Large intestine (tissue), 3 donors: ENCODE data around the gene CAMKK1. TPM values are rescaled to one million over a fixed set of nuclear protein-coding genes. Genes with fewer than 3 reads are reported as not detected.

Experiments used
- DNase-seq, 2 donors: peaks; one replicate each; pipeline versions ENCODE4 v3.0.0 to v3.0.0-alpha.2; 2013
- H3K27ac ChIP-seq: one replicate; pipeline ENCODE4 v1.5.1; 2013; ENCODE audit warnings: low read length
- H3K27me3 ChIP-seq: 2 replicates; pipeline ENCODE4 v1.6.1; 2013; ENCODE audit warnings: low read length; ENCODE audit not compliant: control insufficient read depth, insufficient read depth
- H3K36me3 ChIP-seq: 2 replicates; pipeline ENCODE4 v1.6.1; 2013; ENCODE audit warnings: low read length; ENCODE audit not compliant: control insufficient read depth, insufficient read depth
- H3K4me1 ChIP-seq: one replicate; pipeline ENCODE4 v1.6.1; 2013; ENCODE audit warnings: low read length; ENCODE audit not compliant: control insufficient read depth, insufficient read depth
- H3K4me3 ChIP-seq: one replicate; pipeline ENCODE4 v1.5.1; 2013; ENCODE audit warnings: low read length
- H3K9me3 ChIP-seq: one replicate; pipeline ENCODE4 v1.6.1; 2013; ENCODE audit warnings: mild to moderate bottlenecking, low read depth, low read length, moderate library complexity; ENCODE audit not compliant: control insufficient read depth
- WGBS: methylation state at CpG from one replicate; pipeline ENCODE4 v1.1.5; 2013; ENCODE audit warnings: low lambda C conversion rate; ENCODE audit not compliant: insufficient coverage; 5-methylcytosine and 5-hydroxymethylcytosine counted together
- polyA plus RNA-seq: library from polyadenylated mRNA; unstranded; fragments of 120-200 nt; gene quantifications from one replicate; pipeline ENCODE4 v1.2.1, GENCODE V29; 2013

The CAMKK1 gene
- polyA plus RNA-seq, 1 donor, result 15.4 TPM

DNA sequence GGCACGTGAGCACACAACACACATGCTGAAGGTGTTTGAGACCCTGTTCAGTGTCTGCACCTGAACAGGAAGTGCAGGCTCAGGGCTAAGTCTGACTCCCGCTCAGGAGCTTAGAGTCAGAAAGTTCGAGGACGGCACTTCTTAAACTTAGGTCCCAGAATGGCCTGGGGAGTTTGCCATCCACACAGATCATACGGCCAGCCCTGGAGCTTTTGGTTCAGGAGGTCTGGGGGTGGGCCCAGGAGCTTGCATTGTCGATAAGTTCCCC lies 4.0 kb upstream of the CAMKK1 start:
- DNase-seq, result no peak
- no CpG with 5 or more reads among the region's 6 CpGs for WGBS
- no peaks in the 10 kb centered on the region for H3K27me3 ChIP-seq
- peaks cover 12% of the 10 kb centered on the region for H3K36me3 ChIP-seq
- H3K27ac ChIP-seq, result no peak overlapping the region
- H3K9me3 ChIP-seq, result no peaks in the 10 kb centered on the region
- H3K4me1 ChIP-seq, result peaks cover 22% of the 10 kb centered on the region
- no peak overlapping the region for H3K4me3 ChIP-seq

DNA sequence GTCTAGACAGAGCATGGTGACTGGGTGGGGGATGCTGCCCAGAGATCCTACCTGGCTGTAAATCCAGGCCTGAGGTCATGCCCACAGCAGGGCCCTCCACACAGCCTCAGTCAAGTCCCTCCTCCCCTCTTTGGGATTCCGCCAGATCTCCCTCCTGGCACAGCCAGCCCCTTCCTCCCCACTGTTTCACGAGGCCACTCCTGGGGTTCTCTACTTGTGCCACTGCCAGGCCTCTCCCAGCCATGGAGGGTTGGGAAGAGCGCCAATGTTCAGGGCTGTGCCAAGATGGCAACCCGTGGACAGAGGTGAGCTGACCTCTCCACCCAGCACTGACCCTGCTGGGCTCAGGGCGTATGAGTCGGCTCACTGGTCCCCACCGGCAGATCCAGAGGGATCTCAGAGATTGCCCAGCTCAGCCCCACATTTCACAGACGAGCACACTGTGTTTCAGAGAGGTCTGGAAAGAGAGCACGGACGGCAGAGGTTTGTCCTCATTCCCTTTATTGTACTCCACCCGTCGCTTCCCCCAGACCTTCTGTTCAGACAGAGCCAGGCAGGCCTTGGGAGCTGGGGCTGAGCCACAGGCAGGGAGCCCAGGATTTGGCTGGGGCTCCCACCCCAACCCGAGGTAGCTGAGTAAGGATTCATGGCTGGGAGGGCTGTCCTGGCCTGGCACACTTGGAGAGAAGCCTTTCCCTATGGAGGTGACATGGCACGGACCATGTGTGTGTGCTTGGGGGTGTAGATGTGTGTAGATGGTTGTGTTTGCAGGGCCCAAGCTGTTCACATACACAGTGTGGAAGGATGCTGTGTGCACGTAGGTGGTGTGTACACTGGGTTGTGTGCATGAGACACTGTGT lies 3.5 kb upstream of the CAMKK1 start:
- DNase-seq, result no peak
- H3K9me3 ChIP-seq, result no peaks in the 10 kb centered on the region
- no peak overlapping the region for H3K4me3 ChIP-seq
- no peaks in the 10 kb centered on the region for H3K27me3 ChIP-seq
- peaks cover 26% of the 10 kb centered on the region for H3K4me1 ChIP-seq
- H3K36me3 ChIP-seq, result peaks cover 12% of the 10 kb centered on the region
- WGBS, result no CpG with 5 or more reads among the region's 15 CpGs
- H3K27ac ChIP-seq, result no peak overlapping the region

DNA sequence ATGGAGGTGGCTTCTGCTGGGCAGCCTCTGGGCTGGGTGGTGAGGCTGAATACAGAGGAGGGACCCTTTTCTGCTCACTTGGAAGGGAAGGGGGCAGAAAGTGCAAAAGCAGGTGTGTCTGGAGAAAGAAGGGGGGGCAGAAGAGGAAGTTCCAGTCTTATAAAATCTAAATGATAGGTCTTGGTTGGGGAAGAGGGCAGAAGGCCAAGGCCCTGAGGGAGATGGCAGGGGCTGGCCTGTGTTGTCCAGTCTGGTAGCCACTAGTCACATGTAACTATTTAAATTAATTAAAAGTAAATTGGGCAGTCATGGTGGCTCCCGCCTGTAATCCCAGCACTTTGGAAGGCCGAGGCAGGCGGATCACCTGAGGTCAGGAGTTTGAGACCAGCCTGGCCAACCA lies 2.5 kb upstream of the CAMKK1 start:
- peak overlapping the region; percentile 88 for H3K27ac ChIP-seq
- DNase-seq, result no peak
- H3K9me3 ChIP-seq, result no peaks in the 10 kb centered on the region
- no peaks in the 10 kb centered on the region for H3K27me3 ChIP-seq
- peaks cover 26% of the 10 kb centered on the region for H3K4me1 ChIP-seq
- no CpG with 5 or more reads among the region's 3 CpGs for WGBS
- H3K4me3 ChIP-seq, result no peak overlapping the region
- peaks cover 12% of the 10 kb centered on the region for H3K36me3 ChIP-seq

DNA sequence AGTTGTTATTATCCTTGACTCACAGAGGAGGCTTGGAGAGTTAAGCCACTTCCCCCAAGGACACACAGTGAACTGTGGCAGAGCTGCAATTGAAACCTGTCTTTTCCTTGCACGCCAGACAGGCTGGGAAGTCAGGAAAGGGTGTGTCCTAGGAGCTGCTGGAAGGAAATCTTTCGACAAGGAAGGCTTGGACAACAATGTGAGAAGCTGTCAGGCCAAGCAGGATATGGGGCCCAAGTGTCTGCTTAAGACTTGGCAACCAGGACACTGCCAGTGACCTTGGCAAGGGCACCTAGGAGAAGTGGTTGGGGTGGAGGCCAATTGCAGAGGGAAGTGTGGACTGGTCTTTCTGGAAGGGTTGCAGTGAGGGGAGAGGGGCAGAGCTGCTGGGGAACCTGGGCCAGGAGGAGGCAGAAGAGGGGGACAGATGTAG lies 2.1 kb upstream of the CAMKK1 start:
- H3K4me1 ChIP-seq, result peaks cover 26% of the 10 kb centered on the region
- H3K36me3 ChIP-seq, result peaks cover 12% of the 10 kb centered on the region
- 50% methylated on average over 1 of the region's 2 CpGs for WGBS
- H3K27ac ChIP-seq, result peak overlapping the region; percentile 88
- peak; percentile 78 to 90 for DNase-seq
- H3K9me3 ChIP-seq, result no peaks in the 10 kb centered on the region
- no peaks in the 10 kb centered on the region for H3K27me3 ChIP-seq
- H3K4me3 ChIP-seq, result no peak overlapping the region

DNA sequence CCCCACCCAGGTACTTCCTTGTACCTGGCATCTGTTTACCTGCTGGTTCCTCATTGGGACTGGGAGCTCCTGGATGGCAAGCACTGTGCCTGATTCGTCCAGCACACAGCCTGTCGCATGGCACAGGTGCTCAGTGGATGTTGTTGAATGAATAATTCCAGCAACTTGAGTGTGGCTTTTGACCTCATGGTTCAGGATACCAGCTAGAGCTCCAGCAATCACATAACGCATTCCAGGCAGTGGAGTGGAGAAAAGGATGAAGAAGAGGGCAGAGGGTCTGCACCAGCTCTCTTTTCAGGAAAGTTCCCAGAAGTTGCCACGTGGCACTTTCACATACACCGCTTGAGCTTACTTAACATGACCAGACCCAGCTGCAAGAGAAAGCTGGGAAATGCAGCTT lies 1.3 kb upstream of the CAMKK1 start:
- Histone ChIP-seq H3K27me3 (no peaks in the 10 kb centered on the region), H3K4me1 (peaks cover 26% of the 10 kb centered on the region), H3K27ac (peak overlapping the region; percentile 88), H3K4me3 (no peak overlapping the region), H3K36me3 (peaks cover 12% of the 10 kb centered on the region), H3K9me3 (no peaks in the 10 kb centered on the region)
- DNase-seq, result no peak
- WGBS, result no CpG with 5 or more reads among the region's 5 CpGs

DNA sequence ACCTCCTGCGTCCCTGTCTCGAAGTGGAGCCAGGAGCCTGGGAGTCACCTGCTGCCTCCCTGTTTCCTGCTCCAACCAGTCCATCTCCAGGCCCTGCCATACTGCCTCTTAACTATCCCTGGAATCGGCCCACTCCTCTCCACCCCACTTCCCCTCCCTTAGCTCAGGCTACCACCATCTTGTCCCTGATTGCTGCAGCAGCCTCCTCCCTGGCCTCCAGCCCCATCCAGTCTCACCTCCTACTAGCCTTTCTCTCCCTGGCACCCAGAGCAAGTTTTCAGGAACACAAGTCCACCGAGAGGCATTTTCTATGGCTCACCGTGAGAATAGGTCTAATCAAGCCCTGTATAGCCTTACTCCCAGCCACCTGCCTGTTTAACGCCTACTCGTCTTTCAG lies 865 bp upstream of the CAMKK1 start:
- H3K9me3 ChIP-seq, result no peaks in the 10 kb centered on the region
- peak overlapping the region; percentile 50 for H3K4me3 ChIP-seq
- no peaks in the 10 kb centered on the region for H3K27me3 ChIP-seq
- DNase-seq, result no peak
- peaks cover 30% of the 10 kb centered on the region for H3K4me1 ChIP-seq
- H3K36me3 ChIP-seq, result peaks cover 10% of the 10 kb centered on the region
- WGBS, result 82% methylated on average over 2 of the region's 7 CpGs
- peak overlapping the region; percentile 88 for H3K27ac ChIP-seq

DNA sequence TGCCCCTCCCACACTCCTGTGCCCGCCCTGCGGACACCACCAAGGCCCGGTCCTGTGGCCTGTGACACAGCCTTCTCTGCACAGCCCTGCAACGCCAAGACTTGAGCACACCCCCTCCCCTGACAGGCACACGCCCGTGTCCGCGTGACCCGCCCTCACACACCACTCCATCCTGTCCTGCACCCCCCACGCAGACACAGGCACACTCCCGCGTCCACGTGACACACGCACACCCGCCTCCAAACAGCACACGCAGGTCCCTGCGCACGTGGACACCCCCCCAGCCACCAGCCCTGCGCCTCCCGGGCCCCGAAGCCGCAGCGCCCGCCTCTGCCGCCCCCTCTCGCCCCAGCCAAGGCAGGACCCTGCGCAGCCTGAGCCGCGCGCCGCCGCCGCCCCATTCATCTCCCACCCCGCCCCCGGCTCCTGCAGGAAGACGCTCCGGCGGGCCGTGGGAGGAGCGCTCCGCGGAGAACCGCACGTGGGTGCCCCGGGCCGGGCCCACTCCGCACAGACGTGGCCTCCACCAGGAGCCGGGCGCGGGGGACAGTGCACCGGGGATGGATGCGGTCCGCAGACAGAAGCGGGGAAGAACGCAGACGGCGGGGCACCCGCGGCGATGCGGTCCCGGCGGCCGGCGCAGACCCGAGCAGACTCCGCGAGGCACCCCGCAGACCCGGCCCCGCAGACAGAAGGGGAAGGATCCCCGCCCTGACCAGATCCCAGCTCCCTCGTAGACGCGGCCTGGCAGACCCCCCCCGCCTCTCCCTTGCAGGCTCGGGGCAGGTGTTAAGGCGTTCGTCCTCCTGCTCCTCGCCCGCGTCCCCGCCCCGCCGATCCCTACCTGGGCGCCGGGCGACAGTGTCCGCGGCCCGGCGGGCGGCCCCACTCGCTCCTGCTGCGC lies 506 bp downstream of the CAMKK1 start:
- peaks cover 39% of the 10 kb centered on the region for H3K4me1 ChIP-seq
- WGBS, result no CpG with 5 or more reads among the region's 96 CpGs

DNA sequence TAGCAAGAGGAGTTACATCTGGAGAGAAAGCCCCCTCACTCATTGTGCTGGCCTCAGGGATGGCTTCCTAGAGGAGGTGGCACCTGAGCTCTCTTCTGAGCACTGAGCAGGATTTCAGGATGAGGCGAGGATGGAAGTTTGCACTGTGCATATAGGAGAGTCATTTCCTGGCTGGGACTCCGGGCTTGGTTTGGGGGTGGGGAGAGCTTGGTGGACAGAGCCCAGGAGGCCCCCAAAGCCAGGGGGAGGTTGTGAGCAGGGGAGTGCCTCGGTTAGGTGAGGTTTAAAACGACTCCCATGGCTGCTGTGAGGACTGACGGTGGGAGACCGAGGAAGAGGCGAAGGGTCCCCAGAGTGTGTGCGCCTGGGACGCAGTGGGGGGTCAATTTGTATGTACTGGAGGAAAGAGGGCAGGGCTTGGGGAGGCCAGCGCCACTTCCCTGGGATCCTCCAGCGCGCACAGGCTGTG lies 1.2 kb downstream of the CAMKK1 start:
- Histone ChIP-seq H3K27ac (no peak overlapping the region), H3K4me3 (peak overlapping the region; percentile 45), H3K4me1 (peaks cover 39% of the 10 kb centered on the region), H3K9me3 (no peaks in the 10 kb centered on the region), H3K36me3 (no peaks in the 10 kb centered on the region), H3K27me3 (no peaks in the 10 kb centered on the region)
- DNase-seq, result no peak
- no CpG with 5 or more reads among the region's 12 CpGs for WGBS

More for the DNA sequence above, 506 bp downstream of the CAMKK1 start:
- Histone ChIP-seq H3K9me3 (no peaks in the 10 kb centered on the region), H3K27me3 (no peaks in the 10 kb centered on the region), H3K36me3 (peaks cover 1% of the 10 kb centered on the region), H3K4me3 (peak overlapping the region; percentile 45), H3K27ac (peak overlapping the region; percentile 18)
- peak; percentile 74 to 83 for DNase-seq

DNA sequence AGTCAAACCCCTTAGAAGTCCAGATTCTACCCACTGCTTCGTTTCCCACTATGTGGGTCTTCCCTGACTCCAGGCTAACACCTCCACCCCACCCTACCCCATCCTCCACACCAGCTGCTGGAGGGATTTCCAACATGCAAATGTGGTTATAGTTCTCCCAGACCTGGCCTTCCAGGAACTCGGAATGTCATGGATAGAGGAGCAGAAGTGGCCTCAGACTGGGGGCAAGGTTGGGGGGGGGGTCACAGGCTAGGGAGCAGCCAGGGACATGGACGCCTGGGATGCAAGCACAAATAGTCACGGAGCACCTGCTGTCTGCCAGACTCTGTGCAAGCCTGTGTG lies 2.0 kb downstream of the CAMKK1 start:
- DNase-seq, result no peak
- H3K27me3 ChIP-seq, result no peaks in the 10 kb centered on the region
- peaks cover 39% of the 10 kb centered on the region for H3K4me1 ChIP-seq
- no peak overlapping the region for H3K27ac ChIP-seq
- no peaks in the 10 kb centered on the region for H3K9me3 ChIP-seq
- H3K4me3 ChIP-seq, result no peak overlapping the region
- no CpG with 5 or more reads among the region's 4 CpGs for WGBS
- no peaks in the 10 kb centered on the region for H3K36me3 ChIP-seq

DNA sequence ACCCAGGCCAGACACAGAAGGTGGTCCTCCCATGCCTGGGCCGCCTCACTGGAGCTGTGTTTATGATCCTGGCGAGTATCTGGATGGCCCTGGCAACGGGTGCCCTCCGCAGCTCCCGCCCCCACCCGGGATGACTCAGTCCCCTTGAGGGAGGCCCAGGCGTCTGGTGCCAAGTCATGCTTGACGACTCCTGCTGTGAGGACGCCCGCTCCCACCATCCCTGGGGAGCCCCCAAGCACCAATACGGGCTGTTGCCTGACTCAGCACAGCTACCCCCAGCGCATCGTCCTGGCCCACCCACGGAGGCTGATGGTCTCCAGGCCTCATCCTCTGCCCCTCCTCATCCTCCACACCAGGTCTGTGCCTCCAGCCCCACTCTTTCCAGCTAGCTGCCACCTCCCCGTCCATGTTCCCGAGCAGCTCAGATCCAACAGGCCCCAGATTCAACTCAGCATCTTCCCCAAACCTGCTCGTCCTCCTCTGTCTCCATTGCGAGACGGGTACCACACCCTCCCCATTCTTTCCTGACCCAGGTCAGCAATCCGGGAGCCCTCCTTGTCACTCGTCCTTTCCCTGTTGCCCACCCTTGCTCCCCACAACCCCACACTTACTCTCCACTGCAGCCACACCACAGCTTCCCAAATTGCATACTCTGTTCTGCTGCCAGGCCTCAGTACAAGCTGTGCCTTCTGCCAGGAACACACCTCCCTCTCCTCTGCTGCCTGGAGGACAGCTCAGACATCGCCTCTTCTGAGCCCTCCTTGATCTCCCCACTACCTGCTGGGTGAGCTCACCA lies 2.6 kb downstream of the CAMKK1 start:
- 92% methylated on average over 2 of the region's 22 CpGs for WGBS
- DNase-seq, result no peak
- Histone ChIP-seq H3K9me3 (no peaks in the 10 kb centered on the region), H3K4me1 (peaks cover 37% of the 10 kb centered on the region), H3K27ac (no peak overlapping the region), H3K4me3 (no peak overlapping the region), H3K27me3 (no peaks in the 10 kb centered on the region), H3K36me3 (peaks cover 2% of the 10 kb centered on the region)
